HepG2 (cell line): ENCODE data around the gene HAGH. TPM values are rescaled to one million over a fixed set of nuclear protein-coding genes. Genes with fewer than 3 reads are reported as not detected.

ENCODE experiments used
- AGO2 ChIP-seq: fragments of 200-400 bp; formaldehyde crosslinking; optimal IDR thresholded peaks from 2 replicates; pipeline ENCODE3; 2017; ENCODE audit warnings: mild to moderate bottlenecking, low read depth, low read length, moderate library complexity
- CBX5 ChIP-seq: sonication (generic); formaldehyde crosslinking; IDR thresholded peaks from 2 replicates; pipeline ENCODE4 v1.4.0; 2020; ENCODE audit warnings: missing genetic modification reagents, borderline replicate concordance
- CHCHD3 ChIP-seq: sonication (generic); formaldehyde crosslinking; IDR thresholded peaks from 2 replicates; pipeline ENCODE4 v1.8.0; 2022; ENCODE audit warnings: mild to moderate bottlenecking, missing genetic modification reagents, moderate library complexity
- CHD2 ChIP-seq: IDR thresholded peaks from 2 replicates; pipeline ENCODE4 v1.6.1; 2011; ENCODE audit warnings: low read depth, low read length, improper control_type of control experiment
- HBP1 ChIP-seq: IDR thresholded peaks from 2 replicates; pipeline ENCODE4 v1.6.1; 2016; ENCODE audit warnings: low read depth, control low read depth
- HMGA1 ChIP-seq: sonication (generic); formaldehyde crosslinking; conservative IDR thresholded peaks from 2 replicates; pipeline ENCODE4 v1.4.0; 2020; ENCODE audit warnings: missing genetic modification reagents
- KDM2A ChIP-seq: sonication (generic); formaldehyde crosslinking; IDR thresholded peaks from 2 replicates; pipeline ENCODE4 v1.4.0; 2020; ENCODE audit warnings: low read depth, missing genetic modification reagents, borderline replicate concordance
- MIER3 ChIP-seq: IDR thresholded peaks from 2 replicates; pipeline ENCODE4 v1.6.1; 2016; ENCODE audit warnings: missing compliant biosample characterization, borderline replicate concordance
- MXD4 ChIP-seq: IDR thresholded peaks from 2 replicates; pipeline ENCODE4 v1.6.1; 2016; ENCODE audit warnings: mild to moderate bottlenecking, missing biosample characterization, missing genetic modification reagents
- POLR2G ChIP-seq: fragments of 200-400 bp; formaldehyde crosslinking; IDR thresholded peaks from 2 replicates; pipeline ENCODE4 v1.6.1; 2018; ENCODE audit warnings: mild to moderate bottlenecking, low read depth, low read length, moderate library complexity
- PRDM10 ChIP-seq: sonication (generic); formaldehyde crosslinking; IDR thresholded peaks from 2 replicates; pipeline ENCODE4 v1.4.0; 2020; ENCODE audit warnings: low read depth, missing genetic modification reagents
- PRPF4 ChIP-seq: fragments of 200-400 bp; formaldehyde crosslinking; IDR thresholded peaks from 2 replicates; pipeline ENCODE4 v1.6.1; 2016; ENCODE audit warnings: low read length, low read depth; ENCODE audit not compliant: poor library complexity, severe bottlenecking
- SCMH1 ChIP-seq: sonication (generic); formaldehyde crosslinking; IDR thresholded peaks from 2 replicates; pipeline ENCODE4 v1.9.0; 2021; ENCODE audit warnings: missing genetic modification reagents, mild to moderate bottlenecking, borderline replicate concordance
- SMYD3 ChIP-seq: sonication (generic); formaldehyde crosslinking; IDR thresholded peaks from 2 replicates; pipeline ENCODE4 v1.8.1; 2023; ENCODE audit warnings: mild to moderate bottlenecking, missing genetic modification reagents
- ZC3H4 ChIP-seq: sonication (generic); formaldehyde crosslinking; IDR thresholded peaks from 2 replicates; pipeline ENCODE4 v1.4.0; 2020; ENCODE audit warnings: missing genetic modification reagents, borderline replicate concordance
- ZMAT5 ChIP-seq: sonication (generic); formaldehyde crosslinking; IDR thresholded peaks from 2 replicates; pipeline ENCODE4 v1.5.0; 2020; ENCODE audit warnings: mild to moderate bottlenecking, low read depth, missing genetic modification reagents, borderline replicate concordance
- ZNF18 ChIP-seq: sonication (generic); formaldehyde crosslinking; IDR thresholded peaks from 2 replicates; pipeline ENCODE4 v1.8.0; 2022; ENCODE audit warnings: mild to moderate bottlenecking, missing genetic modification reagents; ENCODE audit not compliant: insufficient replicate concordance
- ZNF484 ChIP-seq: sonication (generic); formaldehyde crosslinking; IDR thresholded peaks from 2 replicates; pipeline ENCODE4 v1.5.1; 2020; ENCODE audit warnings: mild to moderate bottlenecking, low read depth, missing genetic modification reagents, borderline replicate concordance
- polyA plus RNA-seq, 8 experiments: library from polyadenylated mRNA; depleted of rRNA in 3 of 8; stranded (reverse) in 7 of 8; unstranded in 1 of 8; fragments of >200 nt; fragmentation: Illumina TruSeq in 4 of 8; extraction: Trizol in 4 of 8; gene quantifications; 2 replicates each; pipeline versions ENCODE4 v1.2.1 to v1.2.3, GENCODE V29; 2011 to 2016; ENCODE audit warnings: low read depth in 4 of 8, missing spikeins in 1 of 8, mixed read lengths in 1 of 8; ENCODE audit not compliant: insufficient read depth in 1 of 8
- total RNA-seq, 5 experiments: library from RNA; depleted of rRNA; stranded (reverse); fragments of >200 nt; fragmentation: Illumina TruSeq; extraction: Trizol; gene quantifications; 2 replicates each; pipeline ENCODE4 v1.2.3, GENCODE V29; 2016; ENCODE audit warnings: low read depth in 1 of 5
- TF ChIP-seq, protein P1 (sequence below): sonication (generic); formaldehyde crosslinking; IDR thresholded peaks from 2 replicates; pipeline ENCODE4 v1.8.0; 2022; ENCODE audit warnings: missing genetic modification reagents, mild to moderate bottlenecking, moderate library complexity, borderline replicate concordance

The HAGH gene
- total and polyA plus RNA-seq, 2 of the 13 experiments (the other 11 are each of a cell fraction or from before 2014, with no cell fraction given), result 70.4 to 95.4 TPM

DNA sequence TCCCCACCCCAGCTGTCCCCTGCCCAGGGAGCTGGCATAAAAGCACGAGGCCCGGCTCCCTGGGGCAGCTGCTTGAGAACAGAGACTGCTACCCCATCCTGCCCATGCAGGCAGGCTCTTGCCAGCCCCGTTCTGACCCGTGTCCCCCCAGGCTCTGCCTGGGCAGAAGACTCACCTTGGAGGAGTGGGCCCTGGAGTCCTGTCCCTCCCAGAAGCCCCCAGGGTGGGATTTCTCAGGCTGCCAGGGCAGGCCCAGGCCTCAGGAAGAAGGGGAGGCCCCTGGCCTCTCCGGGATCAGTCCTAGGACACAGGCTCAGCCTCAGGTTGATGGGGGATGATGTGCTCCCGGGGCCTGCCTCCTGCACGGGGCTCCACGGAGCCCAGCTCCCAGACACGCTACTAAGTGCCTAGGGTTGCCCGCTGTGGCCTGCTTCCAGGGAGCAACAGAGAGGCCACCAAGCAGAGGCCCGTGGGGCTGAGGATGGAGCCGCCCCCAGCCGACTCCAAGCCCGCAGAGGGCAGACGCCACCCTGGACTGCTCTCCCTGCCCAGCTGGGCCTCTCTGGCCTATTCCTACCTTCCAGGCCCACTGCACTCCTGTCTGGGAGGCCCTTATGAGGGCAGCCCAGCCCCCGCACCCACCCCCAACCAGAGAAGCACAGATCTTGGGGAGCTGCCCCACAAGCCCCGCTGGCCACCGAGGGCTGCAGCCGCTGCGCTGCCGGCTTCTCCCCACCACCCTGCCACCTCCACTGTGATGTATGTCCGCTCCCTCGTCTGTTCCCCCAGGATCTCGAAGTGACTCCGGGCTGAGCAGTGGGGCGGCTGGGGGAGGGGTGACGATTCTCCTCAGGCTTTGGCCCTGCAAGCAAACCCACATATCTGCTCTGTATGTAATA is 57.0 kb downstream of the HAGH start (continued):
- TF ChIP-seq HMGA1 (CRISPR knock-in tag), result no peak
- TF ChIP-seq, protein P1, sequence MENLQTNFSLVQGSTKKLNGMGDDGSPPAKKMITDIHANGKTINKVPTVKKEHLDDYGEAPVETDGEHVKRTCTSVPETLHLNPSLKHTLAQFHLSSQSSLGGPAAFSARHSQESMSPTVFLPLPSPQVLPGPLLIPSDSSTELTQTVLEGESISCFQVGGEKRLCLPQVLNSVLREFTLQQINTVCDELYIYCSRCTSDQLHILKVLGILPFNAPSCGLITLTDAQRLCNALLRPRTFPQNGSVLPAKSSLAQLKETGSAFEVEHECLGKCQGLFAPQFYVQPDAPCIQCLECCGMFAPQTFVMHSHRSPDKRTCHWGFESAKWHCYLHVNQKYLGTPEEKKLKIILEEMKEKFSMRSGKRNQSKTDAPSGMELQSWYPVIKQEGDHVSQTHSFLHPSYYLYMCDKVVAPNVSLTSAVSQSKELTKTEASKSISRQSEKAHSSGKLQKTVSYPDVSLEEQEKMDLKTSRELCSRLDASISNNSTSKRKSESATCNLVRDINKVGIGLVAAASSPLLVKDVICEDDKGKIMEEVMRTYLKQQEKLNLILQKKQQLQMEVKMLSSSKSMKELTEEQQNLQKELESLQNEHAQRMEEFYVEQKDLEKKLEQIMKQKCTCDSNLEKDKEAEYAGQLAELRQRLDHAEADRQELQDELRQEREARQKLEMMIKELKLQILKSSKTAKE (CRISPR knock-in tag), result no peak
- TF ChIP-seq ZMAT5, result no peak
- TF ChIP-seq POLR2G, result peak; percentile 45; the same call in 1 of the 2 replicates
- 0 out of 2 replicates have a peak, but pooled peaks have one; percentile 14 for TF ChIP-seq CHD2
- 0 out of 2 replicates have a peak, but pooled peaks have one; percentile 20 for TF ChIP-seq KDM2A (CRISPR knock-in tag)
- peak; percentile 94 for TF ChIP-seq AGO2
- TF ChIP-seq SCMH1 (CRISPR knock-in tag), result no peak
- no peak for TF ChIP-seq MIER3 (CRISPR knock-in tag)
- TF ChIP-seq ZNF484, result no peak
- no peak for TF ChIP-seq HBP1 (CRISPR knock-in tag)
- TF ChIP-seq SMYD3 (CRISPR knock-in tag), result no peak
- TF ChIP-seq ZC3H4, result no peak
- no peak for TF ChIP-seq PRDM10 (CRISPR knock-in tag)
- no peak for TF ChIP-seq CBX5
- TF ChIP-seq ZNF18 (CRISPR knock-in tag), result no peak
- no peak for TF ChIP-seq MXD4 (CRISPR knock-in tag)
- TF ChIP-seq PRPF4, result peak; percentile 31
- TF ChIP-seq CHCHD3 (CRISPR knock-in tag), result no peak
